HG02642 (cell line): ENCODE measurements around the gene ALX3.

Experiments
- ATAC-seq: cut with Tn5 transposase; IDR thresholded peaks from one replicate; pipeline ENCODE4 v1.9.1; 2021; ENCODE audit warnings: mild to moderate bottlenecking; ENCODE audit not compliant: unreplicated experiment, poor library complexity

ALX3 gene

DNA sequence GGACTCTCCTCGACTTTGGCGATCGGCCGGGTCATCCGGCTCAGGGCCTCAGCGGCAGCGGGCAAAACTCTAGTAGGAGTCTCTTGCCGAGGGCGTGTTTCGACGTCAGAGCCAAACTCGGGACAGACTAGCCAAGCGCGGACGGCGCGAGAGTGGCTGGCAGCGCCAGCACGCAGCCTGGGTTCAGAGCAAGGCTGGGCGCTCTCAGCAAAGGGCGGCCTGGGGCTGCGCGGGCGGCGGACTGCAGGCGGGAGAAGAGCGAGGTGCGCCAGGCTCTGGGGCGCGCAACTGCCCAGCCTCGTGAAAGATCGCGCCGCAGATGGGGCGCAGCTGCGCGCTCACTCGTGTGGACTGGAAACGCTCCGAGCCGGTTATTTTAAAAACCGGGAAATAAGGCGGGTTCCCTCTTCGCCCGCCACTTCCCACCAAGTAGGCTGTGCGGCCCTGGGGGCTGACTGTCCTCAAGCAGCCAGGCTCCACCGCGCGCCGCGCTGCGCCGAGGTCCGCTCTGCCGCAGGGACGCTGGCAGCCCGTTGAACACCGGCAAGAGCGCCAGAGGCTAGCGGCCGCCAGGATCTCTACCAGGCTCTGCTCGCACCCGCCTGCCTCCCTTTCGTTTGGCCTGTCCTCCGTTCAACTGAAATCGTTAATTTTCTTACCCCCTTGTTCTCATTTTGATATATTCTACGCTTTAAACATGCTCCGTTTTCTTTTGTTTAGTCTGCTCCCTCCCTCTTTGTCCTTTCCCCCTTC, 2.4 kb downstream of the ALX3 start:
- no peak for ATAC-seq

- no peak for ATAC-seq
These were observed 3.0 kb downstream of the ALX3 start for GRCh38 chr1:110067479-110067892.

GRCh38 chr1:110065841-110066240, 4.6 kb downstream of the ALX3 start:
- no peak for ATAC-seq

GRCh38 chr1:110064576-110065337, 5.7 kb downstream of the ALX3 start:
- ATAC-seq = no peak

DNA sequence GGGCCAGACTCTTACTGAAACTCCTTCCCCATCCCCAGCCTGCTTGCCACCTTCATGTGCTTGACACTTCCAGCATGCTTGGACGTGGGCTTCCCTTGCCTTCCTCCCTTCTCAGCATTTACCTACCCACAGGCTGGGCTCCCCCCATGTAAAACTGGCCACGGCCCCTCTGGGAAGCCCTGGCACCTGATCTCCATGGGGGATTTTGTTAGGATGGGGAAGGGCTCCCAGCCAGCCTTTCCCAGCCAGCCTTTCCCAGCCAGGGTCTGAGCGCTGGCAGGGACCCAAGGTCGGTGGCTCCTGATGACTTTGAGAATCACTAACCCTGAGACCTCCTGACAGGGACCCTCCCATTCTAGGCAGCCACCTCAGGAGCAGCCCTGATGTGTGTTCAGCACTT, 6.7 kb downstream of the ALX3 start:
- ATAC-seq = no peak

- no peak for ATAC-seq
These were observed 7.9 kb downstream of the ALX3 start for GRCh38 chr1:110062612-110063011.

DNA sequence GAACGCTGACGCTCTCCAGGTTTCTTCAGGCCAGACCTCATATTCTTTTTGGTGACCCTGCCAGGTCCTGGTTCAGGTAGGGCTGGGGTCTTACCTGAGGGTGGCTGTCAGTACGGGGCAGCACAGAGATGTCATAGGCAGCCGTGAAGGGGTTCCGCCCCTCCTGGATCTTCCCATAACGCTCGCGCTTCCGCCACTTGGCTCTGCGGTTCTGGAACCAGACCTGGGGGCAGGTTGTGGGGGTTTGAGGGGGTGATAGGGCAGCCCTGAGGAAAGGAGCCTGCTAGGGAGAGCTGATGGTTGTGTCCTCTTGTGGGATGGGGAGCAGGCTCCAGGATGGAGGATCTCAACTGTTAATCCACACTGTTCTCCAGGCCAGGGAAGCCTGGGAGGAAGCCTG, 9.1 kb downstream of the ALX3 start:
- ATAC-seq = no peak

DNA sequence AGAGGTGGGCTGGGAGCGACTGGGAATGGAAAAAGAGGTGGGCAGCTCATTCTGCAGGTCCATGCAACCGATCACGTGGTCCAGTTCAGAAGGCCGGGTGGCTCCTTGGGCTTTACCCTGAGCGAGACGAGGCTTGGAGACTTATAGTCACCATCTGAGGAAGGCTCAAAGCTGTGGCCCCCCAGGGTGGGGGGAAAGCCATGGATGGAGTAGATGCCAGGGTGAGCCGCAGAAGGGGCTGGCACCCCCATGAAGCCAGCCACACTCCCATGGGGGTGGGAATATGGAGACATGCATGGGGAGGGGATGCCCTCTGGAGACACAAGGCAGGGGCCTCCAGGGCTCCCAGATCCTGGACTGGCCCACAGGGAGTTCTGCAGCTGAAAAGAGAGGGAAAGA, 9.8 kb downstream of the ALX3 start:
- no peak for ATAC-seq

GRCh38 chr1:110060034-110060661, 10.3 kb downstream of the ALX3 start:
- ATAC-seq = no peak

GRCh38 chr1:110059133-110059863, 11.2 kb downstream of the ALX3 start:
- no peak for ATAC-seq

GRCh38 chr1:110058591-110058990, 11.9 kb downstream of the ALX3 start:
- ATAC-seq = no peak

DNA sequence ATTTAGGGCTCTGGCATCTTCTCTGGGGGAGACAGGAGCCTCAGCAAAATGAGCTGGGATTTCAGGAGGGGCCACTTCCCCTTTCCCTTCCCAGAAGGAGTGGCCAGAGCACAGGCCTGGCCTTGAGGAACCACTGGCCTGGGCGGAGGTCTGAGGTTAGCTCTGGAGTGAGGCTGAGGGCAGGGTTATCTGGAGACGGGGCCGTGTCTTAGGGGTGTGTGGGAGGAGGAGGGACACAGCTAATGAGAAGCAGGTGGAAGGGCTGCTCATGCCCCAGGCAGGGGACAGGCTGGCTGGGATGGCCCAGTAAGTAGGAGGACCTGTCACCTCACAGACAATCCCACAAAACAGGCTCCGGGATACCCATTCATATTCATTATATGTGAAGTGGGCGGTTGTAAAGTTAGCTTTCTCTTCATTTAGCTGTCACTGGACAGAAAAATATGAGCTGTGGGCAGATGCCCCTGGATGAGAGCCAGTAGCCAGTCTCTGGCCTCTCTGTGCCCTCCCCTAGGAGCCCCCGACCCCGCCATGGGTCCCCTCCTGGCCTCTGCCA, 12.4 kb downstream of the ALX3 start:
- ATAC-seq = no peak

DNA sequence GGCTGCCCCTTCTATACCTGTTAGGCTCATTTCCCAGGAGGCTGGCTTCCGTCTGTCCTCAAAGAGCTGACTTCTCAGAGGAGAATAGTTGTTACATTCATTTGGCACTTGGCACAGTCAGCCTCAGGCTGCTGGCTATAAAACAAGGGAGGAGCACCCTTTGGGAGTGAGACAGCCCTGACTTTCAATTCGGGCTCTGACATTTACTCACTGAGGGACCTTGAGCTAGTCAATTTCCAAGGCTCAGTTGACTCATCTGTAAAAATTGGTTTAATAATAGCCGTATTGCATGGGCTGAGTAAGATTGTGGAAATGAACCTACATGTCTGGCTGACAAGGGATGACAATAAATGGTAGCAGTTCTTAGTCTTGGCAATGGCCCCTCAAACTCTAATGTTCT, 13.7 kb downstream of the ALX3 start:
- no peak for ATAC-seq

DNA sequence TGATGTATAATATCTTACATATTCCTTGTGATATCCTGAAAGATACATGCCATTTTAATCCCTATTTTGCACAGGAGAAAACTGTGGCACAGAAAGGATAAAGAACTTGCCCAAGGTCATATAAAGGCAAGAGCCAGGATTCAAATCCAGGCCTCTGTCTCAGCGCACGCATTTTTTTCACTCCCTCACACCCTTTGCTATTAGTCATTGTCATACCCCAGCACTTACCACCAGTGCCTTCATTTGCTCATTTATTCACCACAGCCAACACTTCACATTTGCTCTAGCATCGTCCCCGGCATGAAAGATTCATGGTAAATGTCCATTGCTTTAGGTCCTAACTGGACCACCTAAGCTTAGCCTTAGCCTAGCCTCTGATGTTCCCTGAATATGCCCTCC, 14.2 kb downstream of the ALX3 start:
- ATAC-seq = no peak

DNA sequence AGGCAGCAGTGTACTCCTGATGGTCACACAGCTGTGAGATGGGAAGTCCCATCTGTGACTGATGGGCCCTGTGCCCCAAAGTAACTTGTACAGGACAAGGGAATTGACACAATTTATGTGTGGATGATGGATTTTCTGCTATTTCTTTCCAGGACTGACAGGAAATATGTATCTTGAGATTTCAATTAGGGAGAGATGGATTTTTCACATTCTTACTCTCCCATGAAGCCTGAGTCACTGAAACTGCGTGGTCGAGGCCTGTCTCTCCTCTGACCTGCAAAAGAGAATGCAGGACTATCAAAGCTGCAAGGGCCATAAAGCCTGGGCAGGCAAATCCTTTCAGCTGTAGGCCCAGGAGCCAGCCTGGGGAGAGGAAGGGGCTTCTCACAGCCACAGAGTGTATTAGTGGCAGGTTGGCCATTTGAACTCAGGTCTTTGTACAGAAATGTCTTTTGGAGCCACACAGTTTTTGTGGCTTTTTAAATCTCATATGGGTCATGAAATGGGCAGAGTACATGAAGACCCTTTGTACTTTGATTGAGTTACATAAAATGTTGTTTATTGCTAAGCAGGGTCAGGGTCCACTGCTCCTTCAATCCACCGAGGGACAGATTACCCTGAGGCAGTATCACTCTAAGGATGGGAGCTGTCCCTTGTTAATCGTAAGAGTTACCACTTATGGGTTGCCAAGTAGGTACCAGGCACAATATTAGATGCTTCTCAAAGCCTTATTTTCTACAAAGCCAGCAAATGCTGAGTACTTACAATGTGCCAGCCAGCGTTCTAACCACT, 14.8 kb downstream of the ALX3 start:
- no peak for ATAC-seq

DNA sequence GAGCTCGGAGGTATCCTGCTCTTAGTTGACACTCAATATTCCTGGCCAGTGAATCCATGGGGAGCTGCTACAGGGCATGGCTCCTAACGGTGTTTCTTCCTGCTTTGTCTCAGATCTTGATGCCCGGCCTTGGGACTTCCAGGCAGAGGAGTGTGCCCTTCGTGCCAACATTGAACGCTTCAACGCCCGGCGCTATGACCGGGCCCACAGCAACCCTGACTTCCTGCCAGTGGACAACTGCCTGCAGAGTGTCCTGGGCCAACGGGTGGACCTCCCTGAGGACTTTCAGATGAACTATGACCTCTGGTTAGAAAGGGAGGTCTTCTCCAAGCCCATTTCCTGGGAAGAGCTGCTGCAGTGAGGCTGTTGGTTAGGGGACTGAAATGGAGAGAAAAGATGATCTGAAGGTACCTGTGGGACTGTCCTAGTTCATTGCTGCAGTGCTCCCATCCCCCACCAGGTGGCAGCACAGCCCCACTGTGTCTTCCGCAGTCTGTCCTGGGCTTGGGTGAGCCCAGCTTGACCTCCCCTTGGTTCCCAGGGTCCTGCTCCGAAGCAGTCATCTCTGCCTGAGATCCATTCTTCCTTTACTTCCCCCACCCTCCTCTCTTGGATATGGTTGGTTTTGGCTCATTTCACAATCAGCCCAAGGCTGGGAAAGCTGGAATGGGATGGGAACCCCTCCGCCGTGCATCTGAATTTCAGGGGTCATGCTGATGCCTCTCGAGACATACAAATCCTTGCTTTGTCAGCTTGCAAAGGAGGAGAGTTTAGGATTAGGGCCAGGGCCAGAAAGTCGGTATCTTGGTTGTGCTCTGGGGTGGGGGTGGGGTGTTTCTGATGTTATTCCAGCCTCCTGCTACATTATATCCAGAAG, 16.7 kb downstream of the ALX3 start:
- no peak for ATAC-seq

DNA sequence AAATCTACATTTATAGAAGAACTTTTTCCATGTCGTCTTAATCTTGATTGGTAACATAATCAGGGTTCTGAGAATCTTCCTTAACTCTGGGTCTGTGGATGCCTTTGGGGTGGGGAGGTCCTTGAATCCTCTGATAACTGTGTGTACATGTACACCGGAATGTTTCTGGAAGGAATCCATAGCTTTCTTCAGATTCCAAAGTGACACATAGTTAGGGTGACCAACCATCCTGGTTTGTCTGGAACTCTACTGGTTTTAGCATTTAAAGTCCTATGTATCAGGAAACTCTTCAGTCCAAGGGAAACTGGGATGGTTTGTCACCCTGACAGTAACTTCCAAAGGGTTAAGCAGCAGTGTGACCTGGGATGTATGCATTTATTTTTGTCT, 19.2 kb downstream of the ALX3 start:
- no peak for ATAC-seq

GRCh38 chr1:110050602-110051261, 19.7 kb downstream of the ALX3 start:
- ATAC-seq = no peak
